Tibial artery (tissue), 4 donors: ENCODE data around the gene BCL10.
"Not testable (repeated sequence)": the region's sequence is repeated elsewhere in the genome, so short reads cannot be mapped to it uniquely, and the experiment has no call there.

Experiments used
- DNase-seq, 2 donors: peaks; one replicate each; pipeline ENCODE4 v3.0.0-alpha.2; 2019
- H3K27ac ChIP-seq, 2 donors: fragments of 200-600 bp; sonication (generic) in 1 of 2; 1 replicate in 1 of 2; 2 replicates in 1 of 2; pipeline ENCODE4 v1.5.1; 2018 to 2019; ENCODE audit warnings: mild to moderate bottlenecking in 1 of 2
- H3K27me3 ChIP-seq, 2 donors: fragments of 200-600 bp; sonication (generic) in 1 of 2; one replicate each; pipeline versions ENCODE4 v1.5.1 to v1.6.0; 2016 to 2019
- H3K36me3 ChIP-seq, 3 donors: fragments of 200-600 bp; sonication (generic) in 2 of 3; one replicate each; pipeline ENCODE4 v1.5.1; 2016 to 2019; ENCODE audit warnings: mild to moderate bottlenecking in 2 of 3
- H3K4me1 ChIP-seq, 4 donors: fragments of 200-600 bp; sonication (generic) in 2 of 4; 1 replicate in 3 of 4; 2 replicates in 1 of 4; pipeline ENCODE4 v1.5.1; 2016 to 2019
- H3K4me3 ChIP-seq, 2 donors: fragments of 200-600 bp; sonication (generic) in 1 of 2; 1 replicate in 1 of 2; 2 replicates in 1 of 2; pipeline ENCODE4 v1.5.1; 2018 to 2019; ENCODE audit warnings: mild to moderate bottlenecking in 2 of 2
- H3K9me3 ChIP-seq, 3 donors: fragments of 200-600 bp; sonication (generic) in 1 of 3; one replicate each; pipeline ENCODE4 v1.5.1; 2016 to 2019
- intact Hi-C: fragments of 100-400 bp; cut with DNase I; formaldehyde crosslinking; loops from one replicate; pipeline ENCODE4 v1.15.0; 2023; ENCODE audit warnings: low total_unique reads
- TF ChIP-seq, protein P1 (sequence below), 2 experiments: fragments of 200-600 bp in 1 of 2; fragments of 450-650 bp in 1 of 2; IDR thresholded peaks; one replicate each; pipeline ENCODE4 v1.5.1; 2017 to 2019; ENCODE audit warnings: antibody characterized with exemption in 2 of 2, mild to moderate bottlenecking in 1 of 2, moderate library complexity in 1 of 2

Gene BCL10

DNA sequence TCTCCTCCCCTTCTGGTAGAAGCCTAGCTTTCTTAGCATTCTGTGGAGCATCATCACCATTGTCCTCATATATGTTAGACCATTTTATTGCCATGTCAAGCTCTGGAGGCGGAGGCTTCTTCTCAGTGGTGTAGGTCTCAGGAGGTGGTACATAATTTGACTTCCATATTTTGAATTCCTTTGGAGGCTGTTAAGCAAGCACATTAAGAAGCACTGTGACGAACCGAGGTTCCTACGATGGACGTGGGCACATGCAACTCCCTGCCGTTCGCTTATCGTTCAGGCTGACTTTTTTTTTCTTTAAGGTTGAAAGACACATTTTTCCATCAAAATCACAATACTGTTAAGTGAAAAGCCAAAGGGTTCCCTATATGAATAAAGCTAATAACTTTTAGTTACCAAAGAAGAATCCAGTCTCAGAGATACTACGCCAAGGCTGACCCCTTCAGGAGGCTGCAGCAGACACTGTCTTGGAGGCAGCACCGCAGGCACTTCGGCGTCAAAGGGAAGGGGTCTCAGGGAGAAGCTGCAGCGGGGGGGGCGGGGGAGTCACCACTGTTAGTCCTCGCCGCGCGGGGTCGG, 17.8 kb downstream of the BCL10 start:
- TF ChIP-seq, protein P1, sequence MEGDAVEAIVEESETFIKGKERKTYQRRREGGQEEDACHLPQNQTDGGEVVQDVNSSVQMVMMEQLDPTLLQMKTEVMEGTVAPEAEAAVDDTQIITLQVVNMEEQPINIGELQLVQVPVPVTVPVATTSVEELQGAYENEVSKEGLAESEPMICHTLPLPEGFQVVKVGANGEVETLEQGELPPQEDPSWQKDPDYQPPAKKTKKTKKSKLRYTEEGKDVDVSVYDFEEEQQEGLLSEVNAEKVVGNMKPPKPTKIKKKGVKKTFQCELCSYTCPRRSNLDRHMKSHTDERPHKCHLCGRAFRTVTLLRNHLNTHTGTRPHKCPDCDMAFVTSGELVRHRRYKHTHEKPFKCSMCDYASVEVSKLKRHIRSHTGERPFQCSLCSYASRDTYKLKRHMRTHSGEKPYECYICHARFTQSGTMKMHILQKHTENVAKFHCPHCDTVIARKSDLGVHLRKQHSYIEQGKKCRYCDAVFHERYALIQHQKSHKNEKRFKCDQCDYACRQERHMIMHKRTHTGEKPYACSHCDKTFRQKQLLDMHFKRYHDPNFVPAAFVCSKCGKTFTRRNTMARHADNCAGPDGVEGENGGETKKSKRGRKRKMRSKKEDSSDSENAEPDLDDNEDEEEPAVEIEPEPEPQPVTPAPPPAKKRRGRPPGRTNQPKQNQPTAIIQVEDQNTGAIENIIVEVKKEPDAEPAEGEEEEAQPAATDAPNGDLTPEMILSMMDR (IDR thresholded peaks at IDR 0.05): no peak
- H3K9me3 ChIP-seq: no peaks in the 10 kb centered on the region
- H3K4me3 ChIP-seq: peak overlapping the region; percentile 73 to 95
- peaks cover 0 to 46% (median 23%) of the 10 kb centered on the region in 4 donors for H3K4me1 ChIP-seq
- H3K27ac ChIP-seq: peak overlapping the region; percentile 71 to 92
- H3K36me3 ChIP-seq: peaks cover 0 to 36% (median 11%) of the 10 kb centered on the region in 3 donors
- DNase-seq: no peak
- no peaks in the 10 kb centered on the region for H3K27me3 ChIP-seq
- intact Hi-C loops: loop anchor here (5.0 kb wide), 2 partner anchors 56 to 311 kb away; partner anchors contain the start of gene SYDE2

DNA sequence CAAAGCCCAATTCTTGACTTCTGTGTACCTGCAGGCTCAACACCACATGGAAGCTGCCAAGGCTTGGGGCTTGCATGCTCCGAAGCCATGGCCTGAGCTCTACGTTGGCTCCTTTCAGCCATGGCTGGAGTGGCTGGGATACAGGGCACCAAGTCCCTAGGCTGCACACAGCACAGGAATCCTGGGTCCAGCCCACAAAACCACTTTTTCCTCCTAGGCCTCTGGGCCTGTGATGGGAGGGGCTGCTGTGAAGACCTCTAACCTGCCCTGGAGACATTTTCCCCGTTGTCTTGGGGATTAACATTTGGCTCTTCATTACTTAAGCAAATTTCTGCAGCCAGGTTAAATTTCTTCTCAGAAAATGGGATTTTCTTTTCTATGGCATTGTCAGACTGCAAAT, 27.4 kb downstream of the BCL10 start:
- intact Hi-C loops, DNase-seq, H3K4me3 ChIP-seq, H3K9me3 ChIP-seq, H3K27ac ChIP-seq, H3K27me3 ChIP-seq: not testable (repeated sequence)
- peaks cover 0 to 24% (median 11%) of the 10 kb centered on the region in 4 donors for H3K4me1 ChIP-seq
- H3K36me3 ChIP-seq: peaks cover 0 to 32% (median 6%) of the 10 kb centered on the region in 3 donors

DNA sequence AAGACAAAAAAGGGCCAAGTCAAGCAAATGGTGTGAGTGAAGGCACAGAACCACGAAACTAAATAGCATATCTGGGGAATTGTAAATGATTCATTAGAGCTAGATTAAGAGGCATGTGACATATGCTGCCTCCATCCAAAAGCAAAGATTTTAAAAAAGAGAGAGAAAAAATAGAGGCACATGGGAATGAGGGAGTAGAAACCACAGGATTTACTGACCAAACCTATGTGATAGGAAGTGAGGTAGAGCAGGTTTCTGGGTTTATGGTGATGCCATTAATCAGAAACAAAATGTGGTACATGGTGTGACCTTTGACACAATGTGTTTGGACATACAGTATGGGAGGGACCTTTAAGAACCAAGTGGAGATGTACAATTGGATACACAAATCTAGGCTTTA, 30.5 kb downstream of the BCL10 start:
- Histone ChIP-seq H3K27ac (no peak overlapping the region), H3K9me3 (no peaks in the 10 kb centered on the region), H3K27me3 (no peaks in the 10 kb centered on the region), H3K36me3 (peaks cover 0 to 12% (median 0%) of the 10 kb centered on the region in 3 donors), H3K4me1 (peaks cover 0 to 24% (median 14%) of the 10 kb centered on the region in 4 donors), H3K4me3 (no peak overlapping the region)
- TF ChIP-seq, protein P1 (IDR thresholded peaks at IDR 0.05): no peak
- intact Hi-C loops: no loop called here
- no peak for DNase-seq

DNA sequence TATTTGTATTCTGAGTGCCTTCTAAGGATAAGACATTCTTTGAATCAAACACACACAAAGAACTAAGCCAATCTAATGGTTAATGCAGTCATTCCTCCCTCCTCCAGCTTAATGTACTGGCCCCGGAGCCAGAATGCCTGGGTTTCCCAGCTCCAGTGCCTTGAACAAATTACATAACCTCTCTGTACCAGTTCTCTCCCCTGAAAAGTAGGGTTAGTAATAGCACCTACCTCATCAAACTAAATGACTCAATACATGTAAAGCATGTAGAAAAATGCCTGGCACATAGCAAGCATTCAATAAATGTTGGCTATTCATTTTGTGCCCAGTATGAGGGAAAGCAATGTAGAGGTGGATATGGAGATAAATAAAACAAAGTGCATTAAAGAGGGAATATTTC, 31.0 kb downstream of the BCL10 start:
- H3K4me1 ChIP-seq: peaks cover 0 to 29% (median 16%) of the 10 kb centered on the region in 4 donors
- H3K36me3 ChIP-seq: peaks cover 0 to 8% (median 0%) of the 10 kb centered on the region in 3 donors
- TF ChIP-seq, protein P1 (IDR thresholded peaks at IDR 0.05): no peak
- no peak overlapping the region for H3K4me3 ChIP-seq
- peak overlapping the region in 1 of 2 donors; percentile 48 for H3K27ac ChIP-seq
- no peak for DNase-seq
- intact Hi-C loops: no loop called here
- H3K9me3 ChIP-seq: no peaks in the 10 kb centered on the region
- no peaks in the 10 kb centered on the region for H3K27me3 ChIP-seq

DNA sequence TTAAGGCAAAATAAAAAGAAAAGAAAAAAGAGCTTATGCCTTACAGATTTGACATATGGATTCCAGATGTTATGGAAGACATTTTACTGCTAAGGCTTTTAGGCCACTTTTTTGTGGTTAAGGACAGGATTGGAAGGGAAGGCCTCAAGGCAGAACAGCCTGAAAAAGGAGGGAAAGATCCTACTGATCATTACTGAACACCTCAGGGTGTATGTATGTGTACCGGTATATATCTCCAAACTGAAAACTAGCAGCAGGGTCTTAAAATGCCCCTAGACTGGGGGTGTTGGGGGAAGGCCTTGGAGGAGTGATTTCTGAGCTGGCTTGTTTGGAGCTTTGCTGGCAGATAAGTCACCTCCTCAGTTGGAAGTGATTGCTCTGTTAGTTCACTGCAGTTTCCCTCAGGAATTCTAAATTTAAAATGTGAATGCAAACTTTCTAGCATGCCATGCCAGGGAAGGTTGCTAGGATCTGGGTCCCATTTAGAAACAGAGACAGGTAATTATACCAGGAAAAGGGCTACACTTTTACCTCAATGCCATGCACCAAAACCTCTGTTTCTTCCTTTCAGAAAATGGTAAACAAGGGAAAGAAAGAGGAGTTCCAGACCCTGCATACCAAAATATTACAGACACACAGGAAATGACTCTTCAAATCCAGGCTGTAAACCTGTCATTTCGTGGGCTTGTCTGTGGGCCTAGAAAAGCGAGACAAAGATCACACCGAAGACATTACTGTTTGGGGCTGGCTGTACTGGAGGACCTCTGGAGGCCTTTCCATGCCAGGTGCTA, 32.0 kb downstream of the BCL10 start:
- Histone ChIP-seq H3K36me3 (no peaks in the 10 kb centered on the region), H3K27me3 (no peaks in the 10 kb centered on the region), H3K4me3 (no peak overlapping the region), H3K27ac (peak overlapping the region; percentile 43 to 48), H3K4me1 (peaks cover 0 to 35% (median 20%) of the 10 kb centered on the region in 4 donors), H3K9me3 (no peaks in the 10 kb centered on the region)
- TF ChIP-seq, protein P1 (IDR thresholded peaks at IDR 0.05): no peak
- no peak for DNase-seq
- intact Hi-C loops: no loop called here

DNA sequence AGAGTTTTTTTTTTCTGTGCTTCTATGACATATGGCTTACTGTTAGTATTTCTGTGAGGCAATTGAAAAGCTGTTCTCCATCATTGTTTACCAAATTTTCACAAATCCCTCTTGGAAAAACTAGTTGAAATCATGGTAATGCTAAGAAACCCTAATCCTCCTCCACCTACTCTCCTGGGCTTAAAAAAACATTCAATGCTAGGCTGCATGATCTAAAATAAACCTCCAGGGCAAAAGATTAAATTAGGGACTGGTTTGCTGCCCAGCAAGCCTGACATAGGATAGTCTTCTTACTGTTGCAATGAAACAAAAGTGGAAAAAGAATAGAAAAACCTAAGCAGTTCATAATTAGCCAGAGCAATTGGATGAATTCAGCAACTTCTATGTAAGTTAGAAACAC, 33.1 kb downstream of the BCL10 start:
- Histone ChIP-seq H3K36me3 (no peaks in the 10 kb centered on the region), H3K4me3 (no peak overlapping the region), H3K27me3 (no peaks in the 10 kb centered on the region), H3K27ac (no peak overlapping the region), H3K9me3 (no peaks in the 10 kb centered on the region), H3K4me1 (peaks cover 0 to 35% (median 20%) of the 10 kb centered on the region in 4 donors)
- TF ChIP-seq, protein P1 (IDR thresholded peaks at IDR 0.05): no peak
- no peak for DNase-seq
- intact Hi-C loops: no loop called here
